Esophagus squamous epithelium (tissue), 4 donors: ENCODE measurements around the gene MS4A14.

Source experiments
- POLR2A ChIP-seq, 4 donors: fragments of 450-650 bp; IDR thresholded peaks; one replicate each; pipeline ENCODE4 v1.6.1; 2017; ENCODE audit warnings: antibody characterized with exemption in 4 of 4, mild to moderate bottlenecking in 4 of 4, moderate library complexity in 3 of 4
- TF ChIP-seq, protein P1 (sequence below), 6 experiments: fragments of 450-650 bp in 4 of 6; fragments of 200-600 bp in 2 of 6; sonication (generic) in 2 of 6; IDR thresholded peaks; one replicate each; pipeline ENCODE4 v1.5.1; 2016 to 2019; ENCODE audit warnings: antibody characterized with exemption in 6 of 6, mild to moderate bottlenecking in 4 of 6, moderate library complexity in 4 of 6

DNA sequence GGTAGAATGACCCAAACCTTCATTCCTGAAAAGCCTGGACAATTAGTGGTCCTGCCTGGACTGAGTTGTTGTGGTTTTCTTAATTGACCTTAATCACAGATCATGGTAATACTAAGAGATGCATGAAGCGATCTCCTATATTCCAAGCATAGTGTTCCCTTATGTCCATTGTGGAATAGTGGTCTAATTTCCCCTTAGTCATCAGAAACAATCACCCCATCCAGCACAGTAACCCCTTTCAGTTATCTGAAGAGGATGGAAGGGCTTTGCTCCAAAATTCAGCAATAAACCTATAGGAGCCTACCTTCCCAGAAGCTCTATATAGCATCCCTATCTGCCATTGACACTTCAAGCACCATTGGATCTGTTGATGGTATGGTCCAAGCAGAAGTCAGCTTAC lies 26.4 kb downstream of the MS4A14 start:
- TF ChIP-seq, protein P1, sequence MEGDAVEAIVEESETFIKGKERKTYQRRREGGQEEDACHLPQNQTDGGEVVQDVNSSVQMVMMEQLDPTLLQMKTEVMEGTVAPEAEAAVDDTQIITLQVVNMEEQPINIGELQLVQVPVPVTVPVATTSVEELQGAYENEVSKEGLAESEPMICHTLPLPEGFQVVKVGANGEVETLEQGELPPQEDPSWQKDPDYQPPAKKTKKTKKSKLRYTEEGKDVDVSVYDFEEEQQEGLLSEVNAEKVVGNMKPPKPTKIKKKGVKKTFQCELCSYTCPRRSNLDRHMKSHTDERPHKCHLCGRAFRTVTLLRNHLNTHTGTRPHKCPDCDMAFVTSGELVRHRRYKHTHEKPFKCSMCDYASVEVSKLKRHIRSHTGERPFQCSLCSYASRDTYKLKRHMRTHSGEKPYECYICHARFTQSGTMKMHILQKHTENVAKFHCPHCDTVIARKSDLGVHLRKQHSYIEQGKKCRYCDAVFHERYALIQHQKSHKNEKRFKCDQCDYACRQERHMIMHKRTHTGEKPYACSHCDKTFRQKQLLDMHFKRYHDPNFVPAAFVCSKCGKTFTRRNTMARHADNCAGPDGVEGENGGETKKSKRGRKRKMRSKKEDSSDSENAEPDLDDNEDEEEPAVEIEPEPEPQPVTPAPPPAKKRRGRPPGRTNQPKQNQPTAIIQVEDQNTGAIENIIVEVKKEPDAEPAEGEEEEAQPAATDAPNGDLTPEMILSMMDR (IDR thresholded peaks at IDR 0.05): no peak
- no peak for TF ChIP-seq POLR2A (IDR thresholded peaks at IDR 0.05)
